ENCODE data around the gene TMEM52B. TPM values are rescaled to one million over a fixed set of nuclear protein-coding genes. Genes with fewer than 3 reads are reported as not detected.
"Not testable (repeated sequence)": the region's sequence is repeated elsewhere in the genome, so short reads cannot be mapped to it uniquely, and the experiment has no call there.

TMEM52B gene
- total RNA-seq, 4 donors from 2014 or later, result not detected

GRCh38 chr12:10214136-10214894, 35.5 kb downstream of the TMEM52B start:
- DNase-seq, result no peak
- Histone ChIP-seq H3K27me3 (no peaks in the 10 kb centered on the region), H3K4me1 (peaks cover 3 to 39% (median 9%) of the 10 kb centered on the region in 3 donors), H3K4me3 (peak overlapping the region; percentile 54 to 88 (median 84)), H3K27ac (peak overlapping the region; percentile 94 to 100 (median 99)), H3K36me3 (peaks cover 0 to 22% (median 0%) of the 10 kb centered on the region in 3 donors), H3K9me3 (no peaks in the 10 kb centered on the region)
- 24 to 25% methylated on average over 10 of the region's 10 CpGs for WGBS, 2 donors
- TF ChIP-seq CTCF (IDR thresholded peaks at IDR 0.05) (no peak), POLR2A (IDR thresholded peaks at IDR 0.05) (no peak)
- intact Hi-C loops (cut with DNase I), result no loop called here

- no peak for TF ChIP-seq CTCF (IDR thresholded peaks at IDR 0.05)
- TF ChIP-seq POLR2A (IDR thresholded peaks at IDR 0.05), result no peak
- no peaks in the 10 kb centered on the region for H3K9me3 ChIP-seq
- DNase-seq, result no peak
- intact Hi-C loops (cut with DNase I), result no loop called here
- H3K4me3 ChIP-seq, result peak overlapping the region in 3 of 4 donors; percentile 82 to 88 (median 87)
- H3K4me1 ChIP-seq, result peaks cover 5 to 43% (median 9%) of the 10 kb centered on the region in 3 donors
- 60 to 85% methylated on average over 2 to 3 of the region's 3 CpGs for WGBS, 2 donors
- peaks cover 0 to 28% (median 0%) of the 10 kb centered on the region in 3 donors for H3K36me3 ChIP-seq
- H3K27ac ChIP-seq, result peak overlapping the region; percentile 94 to 100 (median 99)
- no peaks in the 10 kb centered on the region for H3K27me3 ChIP-seq
Observed at GRCh38 chr12:10214895-10215267, 36.0 kb downstream of the TMEM52B start.

- no peak for DNase-seq
- H3K27ac ChIP-seq, result peak overlapping the region; percentile 94 to 100 (median 99)
- no peaks in the 10 kb centered on the region for H3K9me3 ChIP-seq
- H3K4me1 ChIP-seq, result peaks cover 6 to 49% (median 9%) of the 10 kb centered on the region in 3 donors
- intact Hi-C loops (cut with DNase I), result no loop called here
- TF ChIP-seq POLR2A (IDR thresholded peaks at IDR 0.05) (no peak), CTCF (IDR thresholded peaks at IDR 0.05) (no peak)
- no peaks in the 10 kb centered on the region for H3K27me3 ChIP-seq
- H3K4me3 ChIP-seq, result peak overlapping the region in 2 of 4 donors; percentile 82 to 88
- WGBS, 2 donors, result 60 to 61% methylated on average over 2 of the region's 2 CpGs
- peaks cover 0 to 34% (median 0%) of the 10 kb centered on the region in 3 donors for H3K36me3 ChIP-seq
Observed at GRCh38 chr12:10215436-10215835, 36.6 kb downstream of the TMEM52B start.

- Histone ChIP-seq H3K4me3 (peak overlapping the region in 1 of 4 donors; percentile 15), H3K36me3 (peaks cover 0 to 39% (median 0%) of the 10 kb centered on the region in 3 donors), H3K4me1 (peaks cover 6 to 54% (median 9%) of the 10 kb centered on the region in 3 donors)
- intact Hi-C loops (cut with DNase I); H3K27ac ChIP-seq; H3K27me3 ChIP-seq; DNase-seq; H3K9me3 ChIP-seq: not testable (repeated sequence)
- WGBS, 2 donors, result 75 to 87% methylated on average over 13 of the region's 13 CpGs
Observed at GRCh38 chr12:10215946-10216345, 37.1 kb downstream of the TMEM52B start.

- no peak overlapping the region for H3K4me3 ChIP-seq
- WGBS, 2 donors, result 83 to 88% methylated on average over 6 of the region's 6 CpGs
- DNase-seq, result no peak
- TF ChIP-seq POLR2A (IDR thresholded peaks at IDR 0.05) (no peak), CTCF (IDR thresholded peaks at IDR 0.05) (no peak)
- intact Hi-C loops (cut with DNase I), result no loop called here
- H3K9me3 ChIP-seq, result no peaks in the 10 kb centered on the region
- H3K27ac ChIP-seq, result no peak overlapping the region
- H3K4me1 ChIP-seq, result peaks cover 3 to 48% (median 9%) of the 10 kb centered on the region in 3 donors
- H3K27me3 ChIP-seq, result no peaks in the 10 kb centered on the region
- H3K36me3 ChIP-seq, result peaks cover 0 to 59% (median 16%) of the 10 kb centered on the region in 3 donors
Observed at GRCh38 chr12:10218021-10218420, 39.2 kb downstream of the TMEM52B start.

Data from esophagus squamous epithelium (tissue), 5 donors.